ENCODE results near the gene HOXC10.

- TF ChIP-seq CTCF (IDR thresholded peaks at IDR 0.05; ENCODE audit: low read depth, low read length) (peak; percentile 79), EZH2phosphoT487 (IDR thresholded peaks at IDR 0.05; ENCODE audit: low read depth) (no peak)
These were observed 4.5 kb downstream of the HOXC10 start for GRCh38 chr12:53989227-53990113.
